NCI-H146 treated with DMSO at 0.1 percent for 48 hours (cell line): Measurements from ENCODE around the gene FBXL13.
"Not testable (repeated sequence)": the region's sequence is repeated elsewhere in the genome, so short reads cannot be mapped to it uniquely, and the experiment has no call there.

Experiments
- DNase-seq: peaks from one replicate; lab custom pipeline; 2025; ENCODE audit not compliant: unreplicated experiment; lab: John Stamatoyannopoulos, UW

Gene FBXL13

DNA sequence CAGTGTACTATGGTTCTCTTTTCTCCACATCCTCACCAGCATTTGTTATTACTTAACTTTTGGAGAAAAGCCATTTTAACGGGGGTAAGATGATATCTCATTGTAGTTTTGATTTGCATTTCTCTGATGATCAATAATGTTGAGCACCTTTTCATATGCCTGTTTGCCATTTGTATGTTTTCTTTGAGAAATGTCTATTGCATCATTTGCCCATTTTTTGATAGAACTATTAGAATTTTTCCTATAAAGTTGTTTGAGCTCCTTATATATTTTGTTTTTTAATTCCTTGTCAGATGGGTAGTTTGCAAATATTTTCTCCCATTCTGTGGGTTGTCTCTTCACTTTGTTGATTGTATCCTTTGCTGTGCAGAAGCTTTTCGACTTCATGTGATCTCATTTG lies 172.5 kb downstream of the FBXL13 start:
- not testable (repeated sequence) for DNase-seq

DNA sequence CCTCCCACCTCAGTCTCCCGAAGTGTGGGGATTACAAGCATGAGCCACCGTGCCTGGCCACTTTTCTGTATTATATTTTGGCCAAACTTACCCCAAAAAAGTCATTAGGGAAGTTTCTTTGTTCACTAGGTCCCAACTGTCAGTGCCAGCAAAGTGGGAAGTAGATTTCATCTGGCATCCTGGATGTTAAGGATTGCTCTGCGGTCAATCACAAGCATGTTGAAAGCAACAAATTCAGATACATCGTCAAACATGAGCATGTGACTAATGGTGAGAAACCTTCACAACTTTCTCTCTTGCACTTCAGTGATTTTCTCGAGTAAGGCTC lies 176.1 kb downstream of the FBXL13 start:
- DNase-seq: no peak

DNA sequence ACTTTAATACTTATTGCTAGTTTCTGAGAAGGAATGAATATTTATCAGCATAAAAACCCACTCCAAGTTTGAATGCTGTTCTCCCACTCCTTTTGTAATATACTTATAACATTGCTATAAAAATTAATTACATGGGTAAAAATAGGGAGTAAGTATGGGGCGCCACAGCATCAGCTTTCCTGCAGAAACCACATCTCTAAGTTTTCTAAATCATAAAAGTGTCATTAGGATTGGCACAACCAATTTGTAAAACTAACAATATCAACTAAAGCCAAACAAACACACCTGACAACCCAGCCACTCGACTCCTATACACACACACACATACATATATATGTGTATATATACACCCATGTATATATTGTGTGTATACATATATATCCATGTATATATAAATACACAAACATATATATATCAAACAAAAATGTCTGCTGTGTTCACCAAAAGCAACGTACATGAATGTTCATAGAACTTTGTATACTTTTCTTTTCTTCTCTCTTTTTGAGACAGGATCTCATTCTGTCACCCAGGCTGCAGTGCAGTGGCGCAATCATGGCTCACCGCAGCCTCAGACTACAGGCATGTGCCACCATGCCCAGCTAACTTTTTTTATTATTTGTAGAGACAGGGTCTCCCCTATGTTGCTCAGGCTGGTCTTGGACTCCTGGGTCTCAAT lies 176.6 kb downstream of the FBXL13 start:
- no peak for DNase-seq

DNA sequence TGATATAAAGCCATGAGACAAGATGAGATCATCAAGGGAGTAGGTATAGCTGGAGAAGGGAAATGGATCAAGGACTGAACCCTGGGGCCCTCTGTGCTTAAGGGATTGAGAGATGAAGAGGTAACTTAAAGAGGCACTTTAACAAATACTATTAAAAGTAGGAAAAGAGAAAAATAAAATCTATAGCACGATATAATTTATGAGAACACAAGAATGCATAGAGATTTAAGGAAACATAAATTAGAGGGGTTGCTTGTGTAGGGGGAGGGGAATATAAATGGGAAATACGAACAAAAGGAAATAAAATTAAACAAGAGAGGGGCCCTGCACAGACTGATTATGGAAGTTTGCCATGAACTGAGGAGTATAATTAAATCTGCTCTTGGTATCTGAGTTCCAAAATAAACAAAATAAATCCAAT lies 177.4 kb downstream of the FBXL13 start:
- no peak for DNase-seq

DNA sequence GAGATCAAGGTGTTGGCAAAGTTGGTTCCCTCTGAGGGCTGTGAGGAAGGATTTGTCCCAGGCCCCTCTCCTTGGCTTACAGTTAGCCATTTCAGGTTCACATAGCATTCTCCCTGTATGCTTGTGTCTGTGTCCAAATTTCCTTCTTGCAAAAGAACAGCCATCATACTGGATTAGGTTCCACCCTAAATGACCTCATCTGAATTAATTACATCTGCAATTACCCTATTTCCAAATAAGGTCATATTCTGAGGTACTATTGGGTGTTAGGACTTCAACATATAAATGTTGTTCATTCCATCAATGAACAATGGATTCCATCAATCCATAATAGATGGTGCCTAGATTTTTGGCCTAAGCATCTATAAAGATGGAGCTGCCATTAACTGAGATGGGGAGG lies 178.0 kb downstream of the FBXL13 start:
- no peak for DNase-seq

DNA sequence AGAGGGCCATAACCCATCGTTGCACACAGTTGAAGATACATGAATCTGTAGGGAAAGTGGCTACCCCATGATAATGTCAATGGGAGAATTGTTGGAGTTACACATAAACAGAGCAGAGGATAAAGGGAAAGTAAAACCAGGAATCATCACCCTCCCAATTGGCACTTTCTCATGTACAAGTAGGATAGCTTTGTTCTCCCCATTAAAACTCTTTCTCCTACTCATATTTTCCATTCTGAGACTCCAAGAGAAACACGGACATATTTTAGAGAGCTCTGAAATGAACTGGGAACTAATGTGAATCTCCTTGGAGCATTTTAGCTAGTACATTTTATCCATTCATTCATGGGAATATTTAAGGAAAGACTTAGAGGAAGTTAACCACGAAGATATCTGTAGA lies 179.0 kb downstream of the FBXL13 start:
- DNase-seq: no peak

DNA sequence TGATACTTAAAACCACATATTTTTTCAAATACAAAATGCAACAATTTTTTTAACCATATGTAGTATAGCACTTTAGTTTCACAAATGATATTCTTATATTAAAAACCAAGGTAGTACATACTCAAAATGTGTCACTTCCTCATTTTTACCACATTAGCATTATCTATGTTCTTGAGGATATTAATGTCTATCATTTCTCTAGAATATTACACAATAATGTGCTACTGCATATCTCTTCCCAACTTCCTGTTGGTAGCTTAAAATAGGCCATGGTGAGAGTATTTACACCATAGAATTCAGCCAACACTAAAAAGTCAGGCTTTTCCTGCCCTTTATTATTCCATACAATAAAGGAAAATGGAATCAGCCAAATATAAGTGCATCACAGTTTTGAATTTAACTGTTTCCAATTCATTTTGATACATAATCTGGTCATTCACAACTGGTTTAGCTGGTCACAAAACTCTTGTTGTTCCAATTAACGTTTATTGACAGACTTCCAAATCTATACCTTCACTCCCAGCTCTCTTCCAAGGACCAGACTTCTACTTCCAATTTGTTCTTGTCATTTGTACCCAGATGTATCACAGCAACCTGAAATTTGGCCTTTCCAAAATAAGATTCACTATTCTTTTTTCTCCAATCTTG lies 181.8 kb downstream of the FBXL13 start:
- DNase-seq: no peak

DNA sequence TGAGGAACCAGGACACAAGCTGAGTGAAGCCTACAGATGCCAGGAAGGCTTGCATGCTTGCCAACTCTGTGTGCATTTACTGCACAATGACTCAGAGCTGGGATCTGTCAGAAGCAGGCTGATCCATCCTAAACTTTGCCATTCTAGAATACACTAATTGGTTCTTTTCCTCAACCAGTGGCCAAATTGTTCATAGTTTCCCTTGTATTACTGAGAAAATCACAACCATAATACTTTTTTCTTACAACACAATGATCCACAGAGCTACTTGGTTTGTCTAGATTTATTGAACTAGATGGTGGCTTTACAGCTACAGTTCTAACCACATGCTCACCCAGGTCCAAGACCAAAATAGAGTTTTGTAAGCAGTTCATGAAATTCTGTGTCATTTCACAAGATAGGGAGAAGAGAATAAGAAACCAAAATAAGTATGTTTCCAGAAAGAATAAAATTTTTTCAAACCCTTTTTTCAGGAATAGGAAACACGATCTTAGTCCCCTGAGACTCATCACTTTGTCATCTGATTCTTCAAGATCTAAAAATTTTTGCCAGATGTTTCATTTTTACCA lies 182.8 kb downstream of the FBXL13 start:
- DNase-seq: no peak

DNA sequence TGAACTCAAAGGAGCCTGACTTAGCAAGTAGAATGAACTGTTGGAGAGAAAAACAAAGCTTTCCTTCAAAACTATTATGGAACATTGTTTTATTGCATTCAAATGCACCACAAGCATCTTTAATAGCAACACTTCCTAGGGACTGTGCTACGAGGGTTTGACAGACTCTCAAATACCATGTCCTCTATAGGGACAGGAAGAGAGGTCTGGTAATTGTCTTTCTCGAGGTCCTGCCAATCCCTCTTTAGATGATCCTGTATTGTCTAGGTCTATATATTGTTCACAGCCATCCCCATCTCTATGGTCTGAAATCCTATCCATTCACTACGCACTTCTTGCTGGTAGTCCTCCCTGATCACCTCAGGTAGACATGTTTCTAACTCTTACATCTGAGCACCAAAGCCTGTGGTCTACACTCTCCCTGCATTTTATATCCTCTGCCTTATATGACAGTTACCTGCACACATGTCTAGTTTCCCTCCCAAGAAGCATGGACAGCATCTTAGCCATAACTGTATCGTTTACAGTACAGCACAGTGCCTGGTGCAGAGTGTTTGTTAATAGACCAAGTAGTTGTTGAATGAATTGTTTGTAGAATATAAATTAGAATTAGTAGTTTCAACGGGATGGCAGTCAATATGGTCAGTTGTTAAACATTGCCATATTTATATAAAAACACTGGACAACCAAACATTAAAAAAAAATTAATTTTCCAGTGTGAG lies 183.5 kb downstream of the FBXL13 start:
- no peak for DNase-seq

DNA sequence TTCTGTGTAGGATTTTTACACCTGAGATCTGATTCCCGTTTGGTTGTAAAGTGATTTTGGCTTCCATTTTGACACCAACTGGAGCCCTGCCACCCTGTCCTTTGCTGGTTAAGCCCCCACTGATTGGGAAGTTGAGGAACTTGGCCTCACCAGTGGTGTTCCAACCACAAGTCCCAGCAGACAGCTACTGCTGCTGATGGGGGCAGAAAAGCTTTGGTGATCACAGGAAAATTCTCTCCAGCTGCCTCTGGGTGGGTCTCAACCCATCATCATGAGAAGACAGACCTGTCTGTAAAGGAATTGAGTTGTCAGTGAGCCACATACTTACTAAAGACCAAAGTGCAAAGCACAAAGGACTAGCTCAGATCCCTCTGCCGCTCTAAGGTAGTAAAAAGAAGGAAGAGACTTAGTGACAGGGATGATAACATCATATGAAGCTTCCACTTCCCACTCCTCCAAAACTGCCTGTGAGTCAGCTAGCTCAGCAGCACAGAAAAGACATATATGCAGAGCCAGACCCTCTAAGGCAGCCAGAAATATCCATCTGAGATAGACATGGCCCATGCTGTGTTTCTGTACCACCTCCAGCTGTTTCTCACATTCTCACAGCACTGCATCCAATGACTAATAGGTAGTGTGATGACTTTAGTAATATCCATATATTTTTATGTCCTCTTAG lies 184.2 kb downstream of the FBXL13 start:
- DNase-seq: no peak

DNA sequence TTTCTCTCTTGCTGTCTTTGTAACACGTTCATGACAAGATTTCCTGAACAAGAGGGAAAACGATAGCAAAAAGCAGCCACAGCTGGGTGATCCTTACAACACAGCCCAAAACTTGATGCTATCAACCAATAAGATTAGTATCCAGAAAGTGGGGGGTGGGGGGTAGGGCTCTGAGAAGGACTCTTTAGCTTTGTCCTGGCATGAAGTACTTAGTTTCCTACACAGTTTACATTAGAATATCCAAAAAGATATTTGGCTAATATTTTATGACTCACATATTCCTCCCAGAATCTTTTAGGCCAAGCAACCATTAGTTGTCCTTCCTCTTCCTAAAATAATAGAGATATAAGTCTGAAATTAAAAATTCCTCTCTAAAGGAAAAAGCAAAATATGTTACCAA lies 184.7 kb downstream of the FBXL13 start:
- no peak for DNase-seq

DNA sequence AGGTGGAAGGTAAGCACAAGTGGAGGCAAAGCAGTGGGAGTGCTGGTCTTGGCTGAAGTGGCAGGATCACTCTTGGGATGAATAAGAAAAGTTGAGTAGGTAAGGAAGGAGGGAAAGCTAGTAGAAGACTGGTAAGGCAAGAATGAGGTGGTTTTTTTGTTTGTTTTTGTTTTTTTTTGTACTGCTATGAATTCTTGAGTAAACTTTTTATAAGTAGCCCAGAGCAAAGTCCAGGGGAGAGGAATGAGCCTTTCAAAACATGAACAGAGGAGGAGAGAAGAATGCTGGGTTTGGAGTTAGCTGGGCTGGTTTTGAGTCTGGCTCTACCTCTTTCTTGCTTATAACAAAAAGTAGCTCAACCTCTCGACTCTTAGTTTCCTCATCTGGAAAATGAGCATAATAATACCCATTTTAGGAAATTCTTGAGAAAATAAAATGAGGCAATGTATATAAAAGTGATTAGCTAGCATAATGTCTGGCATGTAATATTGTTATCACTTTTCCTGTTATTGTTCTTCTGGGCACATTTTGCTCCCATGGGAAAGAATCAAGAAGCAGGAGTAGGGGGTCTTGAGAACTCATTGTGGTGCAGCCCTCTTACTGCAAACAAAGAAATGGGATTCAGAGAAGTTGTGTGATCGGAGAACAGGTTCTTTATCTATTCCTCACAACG lies 185.9 kb downstream of the FBXL13 start:
- no peak for DNase-seq

DNA sequence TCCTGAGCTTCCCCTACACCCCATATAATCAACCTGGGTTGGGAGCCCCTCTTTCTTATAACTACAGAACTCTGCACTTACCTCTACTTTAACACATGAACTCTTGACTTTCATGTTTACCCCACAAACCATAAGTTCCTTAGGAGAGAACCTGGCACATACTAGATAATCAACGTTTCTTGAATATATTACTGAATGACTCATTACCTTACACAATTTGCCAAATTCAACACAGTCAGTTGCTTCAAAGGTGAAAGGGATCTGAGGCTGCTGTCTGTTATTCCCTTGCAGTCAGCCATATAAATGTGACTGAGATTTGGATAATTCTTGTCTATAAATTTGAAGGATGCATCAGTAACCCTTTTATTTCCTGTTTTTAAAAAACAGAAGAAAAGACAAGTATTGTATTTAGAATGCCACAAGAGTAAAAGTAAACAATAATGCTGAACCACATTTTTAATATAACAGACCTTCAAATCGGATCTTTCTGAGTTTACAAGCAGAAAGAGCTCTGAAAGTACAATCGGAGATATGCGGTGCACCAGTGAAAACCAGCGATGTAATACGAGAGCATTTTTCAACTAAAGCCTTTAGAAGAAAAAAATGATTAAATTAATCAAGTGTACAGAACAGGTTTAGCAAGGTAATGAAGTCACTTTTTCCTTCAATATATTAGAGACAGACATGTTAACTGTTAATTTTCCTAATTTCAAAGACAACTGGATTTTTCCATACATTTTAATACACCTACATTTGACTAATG lies 191.3 kb downstream of the FBXL13 start:
- no peak for DNase-seq

DNA sequence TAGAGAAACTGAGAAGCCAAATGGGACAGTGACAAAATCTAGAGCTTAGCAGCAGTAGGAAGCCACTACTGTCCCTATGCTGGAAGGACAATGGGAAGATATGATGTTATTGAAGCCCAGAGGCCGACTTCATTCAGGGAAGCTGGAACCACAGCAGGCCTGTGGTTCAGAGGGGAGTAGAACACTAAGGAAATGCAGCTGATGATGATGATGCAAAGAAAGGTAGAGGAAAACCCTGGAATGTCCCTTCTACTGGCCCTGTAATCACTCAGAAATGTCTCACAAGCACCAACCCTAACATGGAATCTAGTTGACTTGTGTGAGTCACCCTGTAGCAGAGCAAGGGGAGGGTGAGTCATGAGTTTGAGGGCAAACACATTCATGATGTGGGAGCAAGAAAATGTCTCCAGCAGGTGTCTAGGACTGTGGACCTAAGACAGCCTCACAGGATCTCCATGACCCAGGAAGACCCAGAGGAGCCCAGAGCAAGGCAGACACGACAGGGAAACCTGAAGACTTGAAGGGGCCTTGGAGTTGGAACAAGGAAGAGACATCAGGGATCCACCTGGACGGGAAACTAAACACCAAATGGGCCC lies 198.8 kb downstream of the FBXL13 start:
- no peak for DNase-seq

DNA sequence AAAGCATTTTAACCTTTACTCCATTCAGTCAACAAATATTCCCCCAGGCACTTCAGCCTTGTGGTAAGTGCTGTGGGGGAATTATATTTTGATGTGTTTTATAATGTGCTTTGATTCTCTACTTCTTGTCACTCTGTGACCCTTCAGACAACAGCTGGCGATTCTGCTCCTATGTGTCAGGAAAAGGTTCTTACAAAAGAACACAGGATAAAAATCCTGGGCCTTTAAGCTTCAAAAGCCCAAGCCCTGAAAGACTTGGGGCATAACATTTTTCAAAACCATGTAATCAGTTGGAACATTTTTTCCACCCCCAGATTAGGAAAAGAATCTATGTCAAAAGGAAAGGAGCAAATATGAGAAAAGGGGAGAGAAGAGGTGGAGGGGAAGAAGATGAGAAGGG lies 199.6 kb downstream of the FBXL13 start:
- DNase-seq: no peak

DNA sequence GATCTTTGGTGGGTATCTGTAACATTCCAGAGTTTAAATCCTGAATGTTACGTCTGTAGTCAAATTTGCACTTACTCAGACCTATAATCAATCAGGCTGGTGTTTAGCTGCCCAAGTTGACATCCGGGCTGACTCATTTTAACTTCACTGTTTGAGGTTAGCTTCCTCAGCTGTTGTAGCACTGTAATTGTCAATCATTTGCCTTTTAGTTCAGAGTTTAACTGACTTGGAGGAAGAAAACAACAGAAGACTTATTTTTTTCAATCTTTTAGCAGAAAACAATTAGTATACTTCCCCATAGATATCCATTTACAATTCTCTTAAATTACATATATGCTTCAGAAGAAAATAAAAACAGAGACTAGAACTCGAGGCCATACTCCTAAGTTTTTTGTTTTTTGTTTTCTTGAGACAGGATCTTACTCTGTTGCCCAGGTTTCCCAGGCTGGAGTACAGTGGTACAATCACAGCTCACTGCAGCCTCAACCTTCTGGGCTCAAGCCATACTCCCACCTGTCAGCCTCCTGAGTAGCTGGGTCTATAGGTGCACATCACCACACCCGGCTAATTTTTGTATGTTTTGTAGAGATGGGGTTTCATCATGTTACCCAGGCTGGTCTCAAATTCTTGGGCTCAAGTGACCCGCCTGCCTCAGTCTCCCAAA lies 200.3 kb downstream of the FBXL13 start:
- DNase-seq: no peak

DNA sequence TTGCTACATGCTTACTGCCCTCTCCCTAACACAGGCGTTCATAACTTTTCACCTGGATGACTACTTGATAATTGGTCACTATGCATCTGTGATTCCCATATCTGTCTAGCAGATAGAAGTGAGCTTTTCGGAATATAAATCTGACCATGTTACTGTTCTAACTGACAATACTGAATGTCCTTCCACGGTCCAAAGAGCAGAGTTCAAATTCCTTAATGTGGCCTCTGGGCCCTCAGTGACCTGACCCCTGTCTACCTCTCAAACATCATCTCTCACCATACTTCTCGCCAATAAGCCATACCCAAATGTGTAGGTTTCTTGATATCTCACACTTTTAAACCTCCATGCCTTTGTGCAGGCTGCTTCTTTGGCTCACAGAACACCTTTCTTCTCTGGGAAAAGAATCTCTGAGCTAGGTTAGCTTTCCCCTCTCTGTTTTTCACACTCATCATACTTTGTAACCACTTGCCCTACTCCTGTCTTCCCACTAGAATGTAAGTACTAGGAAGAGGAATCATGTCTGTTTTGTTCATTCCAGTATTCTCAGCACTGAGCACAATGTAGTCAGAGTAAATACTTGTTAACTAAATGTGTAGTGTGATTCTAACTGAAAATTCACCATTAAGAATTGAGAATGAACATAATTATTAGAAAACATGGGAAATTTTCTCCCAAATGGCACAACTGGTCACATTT lies 201.0 kb downstream of the FBXL13 start:
- no peak for DNase-seq

DNA sequence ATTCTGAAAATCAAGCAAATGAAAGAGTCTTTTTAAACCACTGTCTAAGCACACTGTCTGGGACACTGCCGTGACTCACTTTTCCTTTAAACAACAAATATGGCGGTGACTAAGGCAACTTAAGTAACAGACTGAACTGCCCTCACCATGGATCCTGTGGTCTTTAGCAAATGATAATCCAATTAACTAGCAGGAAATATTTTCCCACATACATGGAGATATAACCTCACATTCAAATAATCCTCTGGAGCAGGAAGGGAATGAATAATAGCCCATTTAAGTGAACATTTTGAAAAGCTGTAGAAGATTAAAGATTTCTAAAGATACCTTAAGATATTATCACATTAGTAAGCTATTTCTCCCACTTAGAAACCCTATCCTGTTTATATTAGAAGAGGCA lies 202.1 kb downstream of the FBXL13 start:
- DNase-seq: no peak

DNA sequence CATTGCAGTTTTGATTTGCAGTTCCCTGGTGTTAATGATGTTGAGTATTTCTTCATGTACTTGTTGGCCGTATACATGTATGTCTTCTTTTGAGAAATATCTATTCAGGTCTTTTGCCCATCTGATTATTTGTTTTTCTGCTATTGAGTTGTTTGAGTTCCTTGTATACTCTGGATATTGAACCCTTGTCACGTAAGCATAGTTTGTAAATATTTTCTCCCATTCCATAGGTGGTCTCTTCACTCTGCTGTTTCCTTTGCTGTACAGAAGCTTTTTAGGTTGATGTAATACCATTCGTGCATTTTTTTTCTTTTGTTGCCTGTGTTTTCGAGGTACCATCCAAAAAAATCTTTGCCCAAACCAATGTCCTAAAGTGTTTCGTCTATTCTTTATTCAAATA lies 205.4 kb downstream of the FBXL13 start:
- no peak for DNase-seq
